ENCODE data around the gene SPECC1L.

DNA sequence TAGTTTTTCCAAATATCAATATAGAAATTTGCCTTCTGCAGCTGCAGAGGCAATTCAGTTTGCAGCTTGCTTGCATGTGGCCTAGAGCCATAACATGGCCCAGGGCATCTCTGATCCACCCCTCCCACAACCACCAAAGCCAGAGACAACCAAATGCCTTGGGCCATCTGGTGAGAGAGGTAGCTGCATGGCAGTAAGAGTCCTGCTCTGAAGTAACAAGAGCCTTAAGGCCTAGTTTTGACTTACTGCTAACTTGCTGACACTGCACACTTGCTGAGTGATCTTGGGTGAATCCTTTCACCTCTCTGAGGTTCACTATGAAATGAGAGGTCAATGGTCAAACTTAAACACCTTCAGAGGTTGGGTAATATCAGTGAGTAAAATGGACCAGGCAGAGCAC lies 4.9 kb upstream of the SPECC1L start:
- TF ChIP-seq, protein P1, sequence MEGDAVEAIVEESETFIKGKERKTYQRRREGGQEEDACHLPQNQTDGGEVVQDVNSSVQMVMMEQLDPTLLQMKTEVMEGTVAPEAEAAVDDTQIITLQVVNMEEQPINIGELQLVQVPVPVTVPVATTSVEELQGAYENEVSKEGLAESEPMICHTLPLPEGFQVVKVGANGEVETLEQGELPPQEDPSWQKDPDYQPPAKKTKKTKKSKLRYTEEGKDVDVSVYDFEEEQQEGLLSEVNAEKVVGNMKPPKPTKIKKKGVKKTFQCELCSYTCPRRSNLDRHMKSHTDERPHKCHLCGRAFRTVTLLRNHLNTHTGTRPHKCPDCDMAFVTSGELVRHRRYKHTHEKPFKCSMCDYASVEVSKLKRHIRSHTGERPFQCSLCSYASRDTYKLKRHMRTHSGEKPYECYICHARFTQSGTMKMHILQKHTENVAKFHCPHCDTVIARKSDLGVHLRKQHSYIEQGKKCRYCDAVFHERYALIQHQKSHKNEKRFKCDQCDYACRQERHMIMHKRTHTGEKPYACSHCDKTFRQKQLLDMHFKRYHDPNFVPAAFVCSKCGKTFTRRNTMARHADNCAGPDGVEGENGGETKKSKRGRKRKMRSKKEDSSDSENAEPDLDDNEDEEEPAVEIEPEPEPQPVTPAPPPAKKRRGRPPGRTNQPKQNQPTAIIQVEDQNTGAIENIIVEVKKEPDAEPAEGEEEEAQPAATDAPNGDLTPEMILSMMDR (IDR thresholded peaks at IDR 0.05): no peak
- no peak for TF ChIP-seq POLR2A (IDR thresholded peaks at IDR 0.05)
